HG03095 (cell line): ENCODE data around the gene TSPAN9.

Source experiments
- ATAC-seq: cut with Tn5 transposase; IDR thresholded peaks from one replicate; pipeline ENCODE4 v1.9.1; 2021; ENCODE audit warnings: moderate library complexity; ENCODE audit not compliant: unreplicated experiment

TSPAN9 gene

GRCh38 chr12:3201339-3202051, 124.3 kb downstream of the TSPAN9 start:
- ATAC-seq, result no peak

- ATAC-seq, result no peak
Observed at GRCh38 chr12:3202096-3202495, 124.9 kb downstream of the TSPAN9 start.

GRCh38 chr12:3202734-3203446, 125.7 kb downstream of the TSPAN9 start:
- no peak for ATAC-seq

GRCh38 chr12:3203713-3204112, 126.5 kb downstream of the TSPAN9 start:
- no peak for ATAC-seq

GRCh38 chr12:3204143-3204542, 127.0 kb downstream of the TSPAN9 start:
- no peak for ATAC-seq

- ATAC-seq, result no peak
Observed at GRCh38 chr12:3204730-3205531, 127.8 kb downstream of the TSPAN9 start.

GRCh38 chr12:3205742-3206519, 128.8 kb downstream of the TSPAN9 start:
- ATAC-seq, result no peak

DNA sequence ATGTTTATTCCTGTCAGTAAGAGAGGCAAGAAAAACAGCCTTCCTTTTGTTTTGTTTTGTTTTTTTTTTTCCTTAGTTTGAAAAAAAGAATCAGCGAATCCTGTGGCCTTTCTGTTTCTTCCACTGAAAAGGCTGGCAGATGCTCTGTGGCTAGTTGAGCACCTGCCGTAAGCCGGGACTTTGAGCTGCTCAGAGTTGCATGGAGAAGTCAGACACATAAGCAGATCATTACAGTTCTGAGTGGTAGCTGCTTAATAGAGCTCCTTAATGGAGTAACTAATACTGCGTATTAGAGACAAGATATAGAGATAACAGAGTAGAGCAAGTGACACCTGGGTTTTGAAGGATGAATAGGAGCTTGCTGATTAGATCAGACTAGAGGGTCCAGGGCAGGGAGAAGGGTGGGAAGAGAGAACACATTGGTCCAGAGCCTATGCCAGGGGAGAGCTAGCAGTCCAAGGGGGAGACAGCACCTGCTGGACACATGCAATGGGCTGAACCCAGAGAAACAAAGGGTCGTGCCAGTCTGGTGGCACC, 129.4 kb downstream of the TSPAN9 start:
- ATAC-seq, result no peak

DNA sequence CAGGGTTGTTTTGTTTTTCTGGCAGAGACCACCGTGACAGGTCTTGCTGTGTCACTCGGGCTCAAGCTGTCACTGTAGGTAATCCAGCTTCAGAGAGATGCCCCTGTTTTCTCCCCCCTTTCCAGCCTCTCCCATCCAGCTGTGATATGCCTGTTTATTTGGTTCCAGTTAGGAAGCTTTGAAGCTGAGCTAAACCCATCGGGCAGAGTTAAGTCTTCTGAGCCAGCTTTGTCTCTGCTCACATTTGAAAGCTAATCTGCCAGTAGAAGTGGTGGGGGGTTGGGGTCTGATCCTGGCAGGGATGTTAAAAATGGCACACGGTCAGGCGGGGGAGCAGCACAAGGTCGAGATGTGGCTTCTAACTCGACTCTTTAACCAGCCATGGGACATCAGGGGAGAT, 130.0 kb downstream of the TSPAN9 start:
- no peak for ATAC-seq

DNA sequence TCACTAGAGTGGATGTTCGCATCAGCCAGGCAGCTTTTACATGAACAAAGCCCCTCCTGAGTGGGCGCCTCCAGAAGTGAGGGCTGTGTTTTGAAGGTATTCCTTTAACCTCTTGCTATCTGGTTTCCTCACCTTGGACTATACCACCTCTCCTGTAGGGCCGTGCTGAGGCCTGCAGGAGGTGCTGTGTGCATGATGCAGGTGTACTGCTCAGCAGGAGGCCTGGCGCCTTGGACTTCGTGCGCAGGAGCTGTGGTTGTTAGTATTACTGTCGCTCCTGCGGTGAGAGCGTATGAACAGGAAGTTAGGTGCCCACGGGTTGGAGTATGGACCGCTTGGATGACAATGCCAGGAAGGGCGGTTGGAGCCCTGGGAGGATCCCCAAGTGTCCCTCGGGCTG, 130.7 kb downstream of the TSPAN9 start:
- no peak for ATAC-seq

- no peak for ATAC-seq
Observed at GRCh38 chr12:3213188-3213587, 136.0 kb downstream of the TSPAN9 start.

DNA sequence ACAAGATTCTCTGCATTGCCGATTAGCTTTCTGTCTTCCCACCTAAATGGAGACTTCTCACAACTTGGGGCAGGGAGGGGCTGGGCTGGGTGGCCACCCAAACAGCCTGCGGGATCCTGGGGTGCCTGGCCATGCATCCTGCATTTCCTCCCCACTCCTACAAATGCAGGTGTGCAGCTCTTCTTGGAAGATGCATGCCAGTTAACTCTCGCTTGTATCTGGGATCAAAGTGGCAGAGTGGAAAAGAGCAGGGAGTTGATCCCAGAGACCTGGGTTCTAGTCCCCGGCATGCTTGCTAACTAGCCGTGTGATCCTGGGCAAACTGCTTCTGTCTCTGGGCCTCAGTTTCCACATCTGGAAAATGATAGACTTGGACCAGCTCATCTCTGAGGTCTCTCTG, 136.6 kb downstream of the TSPAN9 start:
- ATAC-seq, result no peak

GRCh38 chr12:3214526-3215365, 137.6 kb downstream of the TSPAN9 start:
- ATAC-seq, result no peak

DNA sequence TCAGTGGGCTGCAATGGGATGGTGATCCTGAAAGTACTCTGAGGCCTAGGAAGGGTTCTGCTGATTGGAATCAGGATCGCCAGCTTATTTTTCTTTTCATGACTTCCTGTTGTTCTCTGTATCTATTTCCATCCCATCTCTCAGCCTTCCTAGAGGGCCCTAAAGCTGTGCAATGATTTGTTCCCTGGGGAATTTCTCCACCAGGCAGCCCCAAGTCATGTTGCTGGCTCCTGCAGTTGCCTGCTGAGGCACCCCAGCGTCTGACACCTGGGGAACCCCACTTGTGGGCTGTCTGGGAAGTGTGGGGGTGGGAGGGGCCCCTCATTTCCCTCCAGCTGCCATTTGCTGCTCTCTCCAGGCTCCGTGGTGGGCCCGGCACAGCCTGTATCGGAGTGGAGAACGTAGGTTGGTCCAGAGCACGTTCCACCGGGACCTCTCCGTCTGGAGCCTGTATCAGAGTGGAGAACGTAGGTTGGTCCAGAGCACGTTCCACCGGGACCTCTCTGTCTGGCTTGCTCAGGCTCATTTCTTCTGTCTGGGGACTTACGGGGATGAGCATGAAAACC, 138.3 kb downstream of the TSPAN9 start:
- no peak for ATAC-seq

DNA sequence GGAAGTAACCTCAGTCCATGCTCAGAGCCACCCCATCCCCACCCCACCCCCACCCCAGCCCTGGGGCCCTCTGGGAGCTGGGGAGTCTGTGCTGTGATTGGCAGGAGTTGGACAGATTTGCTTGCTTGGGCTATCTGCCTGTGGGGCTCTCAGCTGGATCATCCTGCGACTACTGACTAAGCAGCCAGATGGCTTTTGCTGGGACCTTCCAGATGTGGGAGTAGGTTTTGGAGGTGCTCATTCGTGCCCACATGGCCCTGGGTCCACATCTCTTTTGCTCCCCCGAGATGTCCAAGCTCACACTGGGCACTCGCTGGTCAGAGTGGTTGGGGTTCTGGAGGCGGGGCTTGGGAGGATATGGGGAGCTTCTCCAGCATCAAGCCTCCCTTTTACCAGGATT, 138.9 kb downstream of the TSPAN9 start:
- no peak for ATAC-seq

DNA sequence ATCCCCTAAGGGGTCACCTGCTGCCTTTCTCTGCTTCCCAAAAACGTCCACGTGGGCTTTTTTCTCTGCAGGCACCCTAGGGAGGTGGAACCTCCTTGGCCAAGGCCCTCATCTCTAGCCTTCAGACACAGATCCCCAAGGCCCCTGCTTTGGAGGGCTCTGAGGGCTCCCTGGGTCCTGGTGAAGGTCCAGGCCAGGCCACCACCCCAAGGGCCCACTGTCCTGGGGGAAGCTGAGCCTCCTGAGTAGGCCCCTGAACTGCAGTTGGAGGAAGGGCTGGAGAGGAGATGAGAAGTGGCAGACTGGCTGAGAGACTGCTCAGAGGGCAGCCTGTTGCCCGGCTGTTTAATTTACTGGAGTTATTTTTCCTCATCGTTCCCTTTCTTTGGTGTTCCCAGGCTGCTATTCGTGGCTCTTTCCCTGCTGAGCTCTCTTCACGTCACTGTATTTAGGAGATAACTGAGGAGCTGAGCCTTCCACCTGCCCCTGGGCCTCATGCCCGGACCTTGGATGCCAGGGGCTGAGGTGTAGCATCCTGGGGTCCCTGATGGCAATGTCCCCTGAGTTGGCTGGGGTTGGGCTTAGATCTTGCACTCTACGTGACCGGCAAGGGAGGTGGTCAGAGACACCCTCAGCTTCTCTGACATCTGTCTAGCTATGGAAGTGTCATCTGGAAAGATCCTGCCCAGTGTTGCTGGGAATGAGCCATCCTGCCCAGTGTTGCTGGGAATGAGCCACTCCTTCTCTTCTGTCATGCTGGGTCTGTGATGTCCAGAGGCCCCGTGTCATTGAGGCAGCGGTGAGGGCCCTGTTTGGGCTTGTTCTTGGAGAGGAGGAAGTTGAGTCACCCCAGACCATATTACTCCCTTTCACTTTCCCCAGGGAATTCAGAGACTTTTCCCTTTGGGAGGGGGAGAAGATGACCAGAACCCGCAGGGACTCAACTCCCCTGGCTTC, 139.8 kb downstream of the TSPAN9 start:
- no peak for ATAC-seq

- no peak for ATAC-seq
Observed at GRCh38 chr12:3217683-3218079, 140.5 kb downstream of the TSPAN9 start.
